Measurements from ENCODE around the gene PDCD1.

DNA sequence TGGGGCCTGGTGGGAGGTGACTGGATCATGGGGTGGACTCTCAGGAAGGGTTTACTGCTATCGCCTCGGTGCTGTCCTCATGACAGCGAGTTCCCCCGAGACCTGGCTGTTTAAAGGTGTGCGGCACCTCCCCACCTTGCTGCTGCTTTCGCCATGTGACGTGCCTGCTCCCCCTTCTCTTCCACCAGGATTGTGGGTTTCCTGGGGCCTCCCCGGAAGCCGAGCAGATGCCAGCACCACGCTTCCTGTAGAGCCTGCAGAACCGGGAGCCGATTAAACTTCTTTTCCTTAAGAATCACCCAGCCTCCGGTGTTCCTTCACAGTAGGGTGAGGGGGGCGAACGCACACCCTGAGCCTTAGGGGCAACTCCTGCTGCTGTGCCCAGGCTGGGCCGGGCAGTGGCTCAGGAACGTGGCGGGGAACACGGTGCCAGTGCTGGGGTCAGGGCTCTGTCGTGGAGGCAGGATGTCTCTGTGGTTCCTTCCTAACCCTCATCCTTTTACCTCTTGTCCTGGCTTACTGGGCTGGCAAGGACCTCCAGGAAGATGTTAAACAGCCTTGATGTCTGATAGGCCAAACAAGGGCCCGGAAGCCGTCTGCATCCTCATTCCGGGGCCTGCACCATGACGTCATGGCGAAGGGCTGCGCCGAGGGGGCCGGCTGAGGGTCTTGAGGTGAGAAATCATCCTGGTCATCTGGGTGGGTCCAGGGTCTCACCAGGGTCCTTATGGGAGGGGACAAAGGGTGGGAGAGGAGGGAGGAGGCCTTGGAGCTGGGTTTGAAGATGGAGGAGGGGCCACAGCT, 37.0 kb downstream of the PDCD1 start:
- TF ChIP-seq, protein P1, sequence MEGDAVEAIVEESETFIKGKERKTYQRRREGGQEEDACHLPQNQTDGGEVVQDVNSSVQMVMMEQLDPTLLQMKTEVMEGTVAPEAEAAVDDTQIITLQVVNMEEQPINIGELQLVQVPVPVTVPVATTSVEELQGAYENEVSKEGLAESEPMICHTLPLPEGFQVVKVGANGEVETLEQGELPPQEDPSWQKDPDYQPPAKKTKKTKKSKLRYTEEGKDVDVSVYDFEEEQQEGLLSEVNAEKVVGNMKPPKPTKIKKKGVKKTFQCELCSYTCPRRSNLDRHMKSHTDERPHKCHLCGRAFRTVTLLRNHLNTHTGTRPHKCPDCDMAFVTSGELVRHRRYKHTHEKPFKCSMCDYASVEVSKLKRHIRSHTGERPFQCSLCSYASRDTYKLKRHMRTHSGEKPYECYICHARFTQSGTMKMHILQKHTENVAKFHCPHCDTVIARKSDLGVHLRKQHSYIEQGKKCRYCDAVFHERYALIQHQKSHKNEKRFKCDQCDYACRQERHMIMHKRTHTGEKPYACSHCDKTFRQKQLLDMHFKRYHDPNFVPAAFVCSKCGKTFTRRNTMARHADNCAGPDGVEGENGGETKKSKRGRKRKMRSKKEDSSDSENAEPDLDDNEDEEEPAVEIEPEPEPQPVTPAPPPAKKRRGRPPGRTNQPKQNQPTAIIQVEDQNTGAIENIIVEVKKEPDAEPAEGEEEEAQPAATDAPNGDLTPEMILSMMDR (conservative IDR thresholded peaks at IDR 0.05; ENCODE audit: low read length), result no peak
- TF ChIP-seq EZH2phosphoT487 (IDR thresholded peaks at IDR 0.05; ENCODE audit: borderline replicate concordance), result no peak

Data from Loucy (cell line).